Skin of body (tissue), 2 donors: ENCODE measurements around the gene SAMD8. TPM values are rescaled to one million over a fixed set of nuclear protein-coding genes. Genes with fewer than 3 reads are reported as not detected.
"Not testable (repeated sequence)": the region's sequence is repeated elsewhere in the genome, so short reads cannot be mapped to it uniquely, and the experiment has no call there.

Source experiments
- DNase-seq: peaks from one replicate; lab custom pipeline; 2025; lab: John Stamatoyannopoulos, UW
- total RNA-seq: library from RNA; depleted of rRNA; stranded (reverse); fragments of >200 nt; gene quantifications from one replicate; pipeline ENCODE4 v1.2.3, GENCODE V29; 2014

SAMD8 gene
- total RNA-seq, 1 donor from 2014 or later, result 28.4 TPM

DNA sequence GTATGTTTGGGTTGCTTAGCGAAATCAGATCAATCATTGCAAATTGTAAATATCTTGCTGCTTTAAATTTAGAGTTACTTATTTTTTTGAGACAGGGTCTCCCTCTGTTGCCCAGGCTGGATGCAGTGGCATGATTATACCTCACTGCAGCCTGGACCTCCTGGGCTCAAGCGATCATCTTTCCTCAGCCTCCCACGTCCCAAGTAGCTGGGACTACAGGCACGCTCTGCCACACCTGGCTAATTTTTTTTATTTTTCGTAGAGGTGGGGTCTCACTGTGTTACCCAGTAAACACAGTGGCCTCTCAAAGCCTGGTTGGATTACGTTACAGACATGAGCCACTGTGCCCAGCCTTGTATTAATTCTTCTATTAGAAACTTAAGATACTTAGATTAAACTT lies 100.9 kb downstream of the SAMD8 start:
- DNase-seq, result no peak

DNA sequence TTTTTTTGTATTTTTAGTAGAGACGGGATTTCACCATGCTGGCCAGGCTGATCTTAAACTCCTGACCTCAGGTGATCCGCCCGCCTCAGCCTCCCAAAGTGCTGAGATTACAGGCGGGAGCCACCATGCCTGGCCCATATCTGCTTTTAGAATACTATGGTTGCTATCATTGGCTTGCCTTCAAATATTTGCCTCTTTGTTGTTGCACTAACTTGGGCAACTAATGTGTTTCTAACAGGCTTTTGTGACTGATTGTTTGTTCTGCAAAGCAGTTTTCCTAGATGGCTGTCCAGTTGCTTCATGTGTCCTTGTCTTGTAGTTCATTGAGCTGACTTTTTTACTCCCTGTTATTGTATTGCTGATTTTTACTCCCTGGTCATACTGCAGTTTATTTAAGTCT lies 108.8 kb downstream of the SAMD8 start:
- DNase-seq, result no peak

DNA sequence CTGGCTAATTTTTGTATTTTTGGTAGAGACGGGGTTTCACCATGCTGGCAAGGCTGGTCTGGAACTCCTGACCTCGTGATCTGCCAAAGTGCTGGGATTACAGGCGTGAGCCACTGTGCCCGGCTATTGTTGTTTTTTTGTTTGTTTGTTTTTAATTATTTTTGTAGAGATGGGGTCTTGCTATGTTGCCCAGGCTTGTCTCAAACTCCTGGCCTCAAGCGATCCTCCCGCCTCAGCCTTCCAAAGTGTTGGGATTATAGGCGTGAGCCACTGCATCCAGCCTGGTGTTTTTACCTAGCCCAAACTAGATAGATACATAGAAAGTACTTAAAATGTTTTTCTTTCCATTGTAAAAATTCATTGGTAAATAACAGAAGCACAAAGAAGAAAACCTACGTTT lies 110.0 kb downstream of the SAMD8 start:
- not testable (repeated sequence) for DNase-seq

GRCh38 chr10:75223507-75223906 lies 112.1 kb downstream of the SAMD8 start:
- DNase-seq, result no peak

DNA sequence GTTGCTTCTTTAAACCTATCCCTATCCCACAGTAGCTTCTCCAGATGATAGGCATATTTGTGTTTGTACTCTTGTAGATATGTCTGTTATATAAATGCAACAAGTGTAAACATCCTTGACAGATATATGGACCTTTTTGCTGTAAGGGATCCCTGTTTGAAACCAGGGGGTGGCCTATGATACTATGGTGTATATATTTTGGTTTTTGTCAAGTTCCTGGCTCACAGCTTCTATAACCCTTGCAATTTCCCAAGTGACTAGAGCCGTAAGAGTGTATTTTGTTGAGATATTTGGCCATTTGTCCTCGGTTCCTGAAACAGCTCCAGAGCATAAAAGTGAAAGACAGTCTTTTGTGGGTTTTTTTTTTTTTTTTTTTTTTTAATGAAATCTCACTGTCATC lies 114.6 kb downstream of the SAMD8 start:
- DNase-seq, result no peak

GRCh38 chr10:75226656-75227055 lies 115.2 kb downstream of the SAMD8 start:
- DNase-seq, result no peak

- no peak for DNase-seq
These were observed 116.8 kb downstream of the SAMD8 start for GRCh38 chr10:75228278-75228677.

- no peak for DNase-seq
These were observed 117.4 kb downstream of the SAMD8 start for GRCh38 chr10:75228834-75229233.

GRCh38 chr10:75229971-75230370 lies 118.5 kb downstream of the SAMD8 start:
- DNase-seq, result no peak

- peak; percentile 58 for DNase-seq
These were observed 119.2 kb downstream of the SAMD8 start for GRCh38 chr10:75230600-75231038.

Other genes starting within 250 kb of the SAMD8 start
- gene VDAC2, start 99.1 kb downstream of the SAMD8 start, total RNA-seq, result 105 TPM
- 5.0 TPM for gene COMTD1, start 124.3 kb downstream of the SAMD8 start, total RNA-seq